ENCODE results near the gene SPINK1. TPM values are rescaled to one million over a fixed set of nuclear protein-coding genes. Genes with fewer than 3 reads are reported as not detected.

SPINK1 gene
- polyA plus RNA-seq, 1 donor from 2014 or later = not detected

- Histone ChIP-seq H3K9ac (ENCODE audit: low read length) (no peak overlapping the region), H3K79me2 (replicated peaks; ENCODE audit: insufficient read depth, low read length) (no peaks in the 10 kb centered on the region), H3K27ac (ENCODE audit: low read length) (no peak overlapping the region), H3K4me3 (ENCODE audit: low read length) (no peak overlapping the region), H3K9me3 (ENCODE audit: low read length) (no peaks in the 10 kb centered on the region), H3K36me3 (ENCODE audit: insufficient read depth, low read length) (no peaks in the 10 kb centered on the region), H2AFZ (ENCODE audit: low read depth, low read length) (no peak overlapping the region), H3F3A (ENCODE audit: insufficient read depth, low read length, poor library complexity, severe bottlenecking) (no peaks in the 10 kb centered on the region), H4K20me1 (ENCODE audit: insufficient read depth) (no peaks in the 10 kb centered on the region), H3K4me2 (ENCODE audit: low read length) (no peak overlapping the region), H3K27me3 (ENCODE audit: insufficient read depth, low read depth, low read length) (no peaks in the 10 kb centered on the region), H3K9me2 (ENCODE audit: insufficient read depth, low read length) (no peaks in the 10 kb centered on the region)
- TF ChIP-seq REST (IDR thresholded peaks at IDR 0.05; ENCODE audit: borderline replicate concordance) = no peak
- TF ChIP-seq POLR2AphosphoS5 (IDR thresholded peaks at IDR 0.05) = no peak
- no peak for TF ChIP-seq MXI1 (conservative IDR thresholded peaks at IDR 0.05; ENCODE audit: poor library complexity, severe bottlenecking)
- no peak for TF ChIP-seq CTCF (IDR thresholded peaks at IDR 0.05; ENCODE audit: poor library complexity, severe bottlenecking)
- no peak for TF ChIP-seq EP300 (conservative IDR thresholded peaks at IDR 0.05; ENCODE audit: poor library complexity, severe bottlenecking)
- TF ChIP-seq RAD21 (conservative IDR thresholded peaks at IDR 0.05) = no peak
Measured at GRCh38 chr5:147860641-147861025, 29.2 kb upstream of the SPINK1 start.

GRCh38 chr5:147859962-147860640, 28.6 kb upstream of the SPINK1 start:
- H3K36me3 ChIP-seq (ENCODE audit: insufficient read depth, low read length) = no peaks in the 10 kb centered on the region
- TF ChIP-seq TAF1 (IDR thresholded peaks at IDR 0.05; ENCODE audit: low read depth) = no peak
- TF ChIP-seq SMC3 (conservative IDR thresholded peaks at IDR 0.05; ENCODE audit: poor library complexity) = no peak
- TF ChIP-seq EP300 (conservative IDR thresholded peaks at IDR 0.05; ENCODE audit: poor library complexity, severe bottlenecking) = no peak
- no peak for TF ChIP-seq MXI1 (conservative IDR thresholded peaks at IDR 0.05; ENCODE audit: poor library complexity, severe bottlenecking)
- TF ChIP-seq EZH2 (IDR thresholded peaks at IDR 0.05; ENCODE audit: borderline replicate concordance, insufficient read depth, low read length, poor library complexity, severe bottlenecking) = no peak

More at GRCh38 chr5:147859962-147860640, 28.6 kb upstream of the SPINK1 start:
- Histone ChIP-seq H3K9me2 (ENCODE audit: insufficient read depth, low read length) (no peaks in the 10 kb centered on the region), H3K4me2 (ENCODE audit: low read length) (no peak overlapping the region), H3K9me3 (ENCODE audit: low read length) (no peaks in the 10 kb centered on the region), H3K4me3 (ENCODE audit: low read length) (no peak overlapping the region), H2AFZ (ENCODE audit: low read depth, low read length) (no peak overlapping the region), H4K20me1 (ENCODE audit: insufficient read depth) (no peaks in the 10 kb centered on the region), H3F3A (ENCODE audit: insufficient read depth, low read length, poor library complexity, severe bottlenecking) (no peaks in the 10 kb centered on the region), H3K27ac (ENCODE audit: low read length) (no peak overlapping the region), H3K9ac (ENCODE audit: low read length) (no peak overlapping the region), H3K79me2 (replicated peaks; ENCODE audit: insufficient read depth, low read length) (no peaks in the 10 kb centered on the region), H3K27me3 (ENCODE audit: insufficient read depth, low read depth, low read length) (no peaks in the 10 kb centered on the region)
